GM19328 (cell line): ENCODE measurements around the gene TRIM39.
"Not testable (repeated sequence)": the region's sequence is repeated elsewhere in the genome, so short reads cannot be mapped to it uniquely, and the experiment has no call there.

ENCODE experiments used
- ATAC-seq: cut with Tn5 transposase; IDR thresholded peaks from one replicate; pipeline ENCODE4 v1.9.1; 2021; ENCODE audit warnings: mild to moderate bottlenecking, moderate library complexity; ENCODE audit not compliant: unreplicated experiment

The TRIM39 gene

DNA sequence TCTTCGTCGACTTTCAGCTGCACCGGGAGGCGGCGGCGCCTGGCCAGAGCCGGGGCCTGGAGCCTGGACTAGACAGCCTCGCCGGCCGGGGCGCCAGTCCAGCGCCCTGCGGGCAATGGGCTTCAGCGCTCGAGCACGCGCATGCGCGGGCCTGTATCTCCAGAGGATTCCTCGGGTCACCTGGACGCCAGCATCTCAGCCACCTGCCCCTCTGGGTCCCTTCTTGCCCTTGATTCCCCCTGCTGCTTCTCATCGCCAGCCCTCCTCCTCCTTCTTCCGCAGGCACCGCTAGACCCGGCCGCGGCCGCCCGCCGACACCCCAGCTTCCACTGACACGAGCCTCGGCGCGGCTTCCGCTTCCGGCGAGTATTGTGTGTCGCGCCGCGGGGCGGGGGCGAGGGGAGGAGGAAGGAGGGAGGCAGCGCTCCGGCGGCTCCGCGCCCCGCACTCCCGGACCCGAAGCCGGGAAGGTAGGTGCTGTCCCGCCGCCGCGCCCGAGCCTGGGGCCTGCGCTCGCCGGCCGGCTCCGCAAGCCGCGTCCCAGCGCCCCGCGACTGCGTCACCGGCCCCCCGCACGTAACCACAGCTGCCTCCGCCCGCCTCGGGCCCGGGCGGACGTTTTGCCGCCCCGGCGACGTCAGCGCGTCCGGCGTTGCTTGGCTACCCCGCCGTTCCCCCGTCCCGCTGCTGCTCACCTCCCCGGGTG lies at the start of gene TRIM39:
Gene TRIM39, plus strand, starts transcription at position 402 of the 706 bp plus-strand sequence. CDS start 2,391 bp downstream, outside the sequence.
- ATAC-seq: peak; percentile 66

DNA sequence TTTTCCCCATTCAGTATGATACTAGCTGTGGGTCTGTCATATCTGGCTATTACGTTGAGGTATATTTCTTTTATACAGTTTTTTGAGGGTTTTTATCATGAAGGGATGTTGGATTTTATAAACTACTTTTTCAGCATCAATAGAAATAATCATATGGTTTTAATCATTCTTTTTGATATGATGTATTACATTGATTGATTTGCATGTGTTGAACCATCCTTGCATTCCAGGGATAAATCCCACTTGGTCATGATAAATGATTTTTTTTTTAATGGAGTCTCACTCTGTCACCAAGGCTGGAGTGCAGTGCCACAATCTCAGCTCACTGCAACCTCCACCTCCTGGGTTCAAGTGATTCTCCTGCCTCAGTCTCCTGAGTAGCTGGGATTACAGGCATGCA lies 45.7 kb upstream of the TRIM39 start:
- ATAC-seq: not testable (repeated sequence)

GRCh38 chr6:30282522-30282921 lies 44.2 kb upstream of the TRIM39 start:
- no peak for ATAC-seq

DNA sequence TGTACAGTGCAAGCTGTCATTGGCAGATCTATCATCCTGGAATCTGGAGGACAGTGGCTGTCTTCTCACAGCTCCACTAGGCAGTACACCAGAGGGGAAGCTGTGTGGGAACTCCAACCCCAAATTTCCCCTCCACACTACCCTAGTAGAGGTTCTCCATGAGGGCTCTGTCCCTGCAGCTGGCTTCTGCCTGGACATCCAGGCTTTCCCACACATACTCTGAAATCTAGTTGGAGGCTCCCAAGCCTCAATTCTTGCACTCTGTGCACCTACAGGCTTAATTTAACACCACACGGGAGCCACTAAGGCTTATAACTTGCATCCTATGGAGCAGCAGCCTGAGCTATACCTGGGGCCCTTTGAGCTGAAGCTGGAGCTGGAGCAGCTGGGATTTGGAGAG lies 43.0 kb upstream of the TRIM39 start:
- ATAC-seq: no peak

DNA sequence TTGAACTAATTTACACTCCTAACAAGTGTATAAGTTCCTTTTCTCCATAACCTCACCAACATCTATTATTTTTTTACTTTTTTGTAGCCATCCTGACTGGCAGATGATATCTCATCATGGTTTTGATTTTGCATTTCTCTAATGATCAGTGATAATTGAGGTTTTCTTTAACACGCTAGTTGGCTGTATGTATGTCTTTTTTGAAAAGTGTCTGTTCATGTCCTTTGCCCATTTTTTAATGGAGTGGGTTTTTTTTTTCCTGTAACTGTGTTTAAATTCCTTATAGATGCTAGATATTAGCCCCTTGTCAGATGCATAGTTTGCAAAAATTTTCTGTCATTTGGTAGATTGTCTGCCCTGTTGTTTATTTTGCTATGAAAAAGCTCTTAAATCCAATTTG lies 39.6 kb upstream of the TRIM39 start:
- no peak for ATAC-seq

GRCh38 chr6:30295837-30296236 lies 30.9 kb upstream of the TRIM39 start:
- no peak for ATAC-seq

DNA sequence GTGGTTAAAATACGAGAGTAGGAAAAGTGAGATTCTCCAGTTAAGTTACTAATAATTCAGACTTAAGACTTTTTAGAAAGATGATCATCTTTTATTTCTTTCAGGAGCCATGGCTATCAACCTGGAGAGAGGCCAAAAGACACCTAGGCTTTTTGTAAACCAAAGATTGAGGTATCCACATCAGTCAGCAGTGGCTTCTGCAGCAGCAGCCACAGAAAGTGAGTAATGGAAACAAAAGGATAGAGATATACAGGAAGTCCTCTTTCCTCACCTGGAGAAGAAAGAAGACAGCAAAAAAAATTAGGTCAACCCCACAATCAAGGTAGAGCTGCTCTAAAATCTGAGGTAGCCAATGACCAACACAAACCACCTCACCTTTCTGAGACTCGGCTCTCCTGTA lies 22.7 kb upstream of the TRIM39 start:
- no peak for ATAC-seq

DNA sequence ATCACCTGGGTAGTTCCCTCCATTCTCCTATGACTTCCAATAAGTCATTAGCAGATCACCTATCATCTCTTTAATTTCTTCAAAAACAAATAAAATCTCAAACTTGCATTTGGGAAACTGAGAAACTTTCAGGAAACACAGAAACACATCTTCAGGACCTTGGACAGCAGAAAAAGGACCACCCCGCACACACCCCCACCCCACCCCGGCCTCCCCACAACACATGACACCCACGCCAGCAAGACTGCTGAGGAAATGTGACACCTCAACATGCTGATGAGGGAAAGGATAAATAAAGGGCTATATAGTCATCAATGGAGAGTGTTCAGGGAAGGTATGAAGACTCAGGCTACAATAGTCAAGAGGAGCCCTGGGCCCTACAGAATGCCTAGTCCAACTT lies 15.6 kb upstream of the TRIM39 start:
- ATAC-seq: no peak

- no peak for ATAC-seq
Observed at GRCh38 chr6:30311671-30312070, 15.1 kb upstream of the TRIM39 start.

DNA sequence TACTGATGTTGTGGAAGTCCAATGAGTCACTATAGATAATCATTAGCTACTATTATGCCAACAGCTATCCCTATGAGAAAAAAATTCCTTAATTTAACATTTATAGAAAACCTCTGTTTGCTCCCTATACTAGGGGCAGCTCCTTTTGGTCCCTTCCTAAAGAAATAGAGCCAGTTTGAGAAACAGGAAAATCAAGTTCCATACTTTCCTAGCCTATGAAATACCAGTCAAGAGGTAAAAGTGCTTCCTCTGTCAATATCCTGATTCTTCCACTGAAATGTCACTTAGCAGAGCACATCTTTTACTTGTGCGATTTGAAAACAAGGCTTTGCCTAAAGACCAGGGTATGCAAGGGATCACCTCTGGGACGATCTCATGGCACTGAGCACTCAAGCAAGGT lies 14.5 kb upstream of the TRIM39 start:
- no peak for ATAC-seq

- ATAC-seq: no peak
Observed at GRCh38 chr6:30312676-30313321, 13.9 kb upstream of the TRIM39 start.

DNA sequence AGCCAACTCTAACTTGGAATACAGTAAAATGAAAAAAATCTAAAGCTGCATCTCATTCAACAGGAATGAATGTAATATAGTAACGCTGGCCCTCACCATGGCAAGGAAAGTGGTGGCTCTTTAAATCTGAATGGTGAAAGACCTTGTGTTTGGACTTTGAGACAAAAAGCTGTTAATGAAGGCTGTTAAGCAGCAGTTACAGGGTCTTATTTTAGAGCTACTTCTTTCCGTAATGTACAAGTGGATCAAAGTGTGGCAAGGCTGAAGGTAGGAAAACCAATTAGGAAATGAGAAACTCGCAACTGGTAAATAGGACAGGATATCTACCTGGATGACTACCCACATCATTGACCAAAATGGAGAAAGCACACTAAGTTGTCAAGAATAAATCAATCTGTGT lies 11.6 kb upstream of the TRIM39 start:
- no peak for ATAC-seq

GRCh38 chr6:30317913-30318589 lies 8.7 kb upstream of the TRIM39 start:
- ATAC-seq: no peak

GRCh38 chr6:30319146-30319835 lies 7.4 kb upstream of the TRIM39 start:
- ATAC-seq: no peak

DNA sequence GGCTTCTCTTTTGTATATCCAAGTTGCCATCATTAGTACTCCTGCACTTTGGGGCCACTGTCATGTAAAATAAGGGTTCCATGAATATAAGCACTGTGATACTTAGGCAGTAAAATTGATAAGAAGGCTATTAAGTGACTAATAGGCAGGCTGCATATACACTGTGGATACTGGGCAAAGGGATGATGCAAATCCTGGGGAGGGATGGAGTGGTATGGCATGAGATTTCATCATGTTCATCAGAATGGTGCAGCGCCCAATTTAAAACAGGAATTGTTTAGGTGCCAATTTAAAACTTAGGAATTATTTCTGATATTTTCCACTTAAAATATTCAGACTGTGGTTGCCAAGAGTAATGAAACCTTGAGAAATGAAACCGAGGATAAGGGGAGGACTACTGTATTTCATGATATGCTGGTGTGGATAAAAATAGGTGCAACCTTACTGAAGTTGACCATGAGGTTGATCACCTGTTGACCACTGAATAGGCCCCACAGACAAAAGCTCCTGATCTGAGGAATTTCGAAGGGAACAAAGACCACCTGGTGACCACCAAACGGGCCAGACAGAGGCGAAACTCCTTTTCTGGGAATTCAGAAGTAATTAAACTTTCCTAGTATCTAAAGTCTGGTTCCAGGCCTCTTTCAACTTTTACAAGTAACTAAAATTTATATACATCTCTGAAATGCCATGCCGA lies 4.9 kb upstream of the TRIM39 start:
- ATAC-seq: no peak

GRCh38 chr6:30322527-30323501 lies 3.9 kb upstream of the TRIM39 start:
- no peak for ATAC-seq

DNA sequence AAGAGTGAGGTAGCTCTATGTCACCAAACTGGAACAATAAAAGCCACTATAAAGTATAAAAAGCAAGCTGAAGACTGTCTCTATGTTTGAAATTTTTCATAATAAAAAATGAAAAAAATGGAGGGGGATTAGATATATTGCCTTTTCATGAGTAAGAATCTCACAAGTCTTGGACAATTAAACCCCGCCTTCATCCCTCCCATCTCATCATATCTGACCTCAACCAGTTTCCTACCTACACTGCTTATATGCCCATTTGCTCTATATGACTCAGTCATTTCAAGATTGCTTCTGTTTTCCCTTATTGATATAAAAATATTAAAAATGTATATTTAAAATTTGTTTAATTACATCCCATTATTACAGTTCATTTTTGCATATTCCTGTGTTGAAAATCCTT lies 2.9 kb upstream of the TRIM39 start:
- ATAC-seq: no peak

GRCh38 chr6:30325150-30325872 lies 1.4 kb upstream of the TRIM39 start:
- ATAC-seq: peak; percentile 41

GRCh38 chr6:30325873-30326525 lies 728 bp upstream of the TRIM39 start:
- ATAC-seq: peak; percentile 34
